Activated CD4-positive, alpha-beta T cell treated with anti-CD3 and anti-CD28 coated beads, Interleukin-2, amount 50 U/mL, for 48 hours (primary cell): ENCODE results near the gene DSP.
A peak's percentile ranks its signal among the peaks of the same experiment; 100 is the strongest.

ENCODE experiments used
- DNase-seq, 2 experiments: peaks; one replicate each; pipeline ENCODE4 v3.0.0-alpha.2; 2020

DSP gene

GRCh38 chr6:7535498-7535897 is 6.0 kb upstream of the DSP start:
- DNase-seq: no peak

- no peak for DNase-seq
These were observed 3.8 kb upstream of the DSP start for GRCh38 chr6:7537565-7538174.

GRCh38 chr6:7538484-7538883 is 3.0 kb upstream of the DSP start:
- no peak for DNase-seq

GRCh38 chr6:7540595-7540994 is 876 bp upstream of the DSP start:
- no peak for DNase-seq

GRCh38 chr6:7542065-7542873 is 798 bp downstream of the DSP start:
- DNase-seq: peak in 1 of 2 experiments; percentile 6

- no peak for DNase-seq
These were observed 1.6 kb downstream of the DSP start for GRCh38 chr6:7542874-7543624.

GRCh38 chr6:7543789-7544424 is 2.4 kb downstream of the DSP start:
- DNase-seq: no peak

- DNase-seq: no peak
These were observed 3.1 kb downstream of the DSP start for GRCh38 chr6:7544597-7544996.

GRCh38 chr6:7545316-7546019 is 4.0 kb downstream of the DSP start:
- DNase-seq: no peak

GRCh38 chr6:7546020-7546369 is 4.5 kb downstream of the DSP start:
- no peak for DNase-seq

GRCh38 chr6:7546383-7546782 is 4.9 kb downstream of the DSP start:
- no peak for DNase-seq

GRCh38 chr6:7546896-7547295 is 5.4 kb downstream of the DSP start:
- no peak for DNase-seq

GRCh38 chr6:7547315-7547714 is 5.8 kb downstream of the DSP start:
- DNase-seq: no peak

GRCh38 chr6:7550433-7550801 is 8.9 kb downstream of the DSP start:
- no peak for DNase-seq

- no peak for DNase-seq
These were observed 13.2 kb downstream of the DSP start for GRCh38 chr6:7554533-7555275.

GRCh38 chr6:7555671-7556070 is 14.2 kb downstream of the DSP start:
- no peak for DNase-seq

GRCh38 chr6:7556394-7557106 is 15.1 kb downstream of the DSP start:
- no peak for DNase-seq

- no peak for DNase-seq
These were observed 16.2 kb downstream of the DSP start for GRCh38 chr6:7557652-7558051.

GRCh38 chr6:7558781-7559180 is 17.3 kb downstream of the DSP start:
- no peak for DNase-seq

- no peak for DNase-seq
These were observed 17.7 kb downstream of the DSP start for GRCh38 chr6:7559196-7559595.

- DNase-seq: peak in 1 of 2 experiments; percentile 5
These were observed 18.3 kb downstream of the DSP start for GRCh38 chr6:7559651-7560385.
